NCI-H2171 (cell line): ENCODE results near the gene RAB3C.
A peak's percentile ranks its signal among the peaks of the same experiment; 100 is the strongest.
"Not testable (repeated sequence)": the region's sequence is repeated elsewhere in the genome, so short reads cannot be mapped to it uniquely, and the experiment has no call there.

Experiments
- DNase-seq: peaks from one replicate; lab custom pipeline; 2025; lab: John Stamatoyannopoulos, UW

RAB3C gene, protein sequence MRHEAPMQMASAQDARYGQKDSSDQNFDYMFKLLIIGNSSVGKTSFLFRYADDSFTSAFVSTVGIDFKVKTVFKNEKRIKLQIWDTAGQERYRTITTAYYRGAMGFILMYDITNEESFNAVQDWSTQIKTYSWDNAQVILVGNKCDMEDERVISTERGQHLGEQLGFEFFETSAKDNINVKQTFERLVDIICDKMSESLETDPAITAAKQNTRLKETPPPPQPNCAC

DNA sequence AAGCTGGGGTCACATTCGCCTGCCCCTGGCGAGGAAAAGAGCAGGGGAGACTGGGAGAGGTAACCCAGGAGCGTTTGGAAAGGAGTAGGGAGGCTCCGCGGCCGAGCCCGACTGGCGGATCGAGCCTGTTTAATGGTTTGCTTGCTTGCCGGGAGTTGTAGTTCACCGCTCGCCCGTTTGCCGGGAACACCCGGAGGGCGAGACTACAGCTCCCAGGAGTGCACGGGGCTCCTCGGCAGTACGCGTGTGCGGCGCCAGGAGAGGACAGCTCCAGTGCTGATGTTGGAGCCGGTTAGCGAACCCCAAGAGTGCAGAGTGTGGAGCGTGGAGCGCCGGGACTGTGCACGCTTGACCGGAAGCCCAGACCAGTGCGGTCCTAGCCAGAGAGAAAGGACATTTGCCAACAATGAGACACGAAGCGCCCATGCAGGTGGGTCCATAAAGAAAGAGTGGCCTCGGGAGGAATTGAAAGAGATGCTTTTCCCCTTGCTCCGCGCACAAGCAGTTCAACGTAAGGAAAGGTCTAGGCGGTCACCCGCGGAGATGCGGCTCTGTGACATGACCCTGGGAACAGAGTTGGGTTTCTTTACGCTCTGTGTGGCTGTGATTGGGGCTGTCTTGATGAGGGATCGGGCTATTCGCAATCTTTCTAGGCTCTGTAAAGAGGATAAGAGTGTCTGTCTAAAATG, at the start of gene RAB3C:
TSS of gene RAB3C (plus strand) at position 273 of the 689 bp plus-strand sequence. CDS start at position 407, 134 bp downstream.
- DNase-seq = peak; percentile 75

DNA sequence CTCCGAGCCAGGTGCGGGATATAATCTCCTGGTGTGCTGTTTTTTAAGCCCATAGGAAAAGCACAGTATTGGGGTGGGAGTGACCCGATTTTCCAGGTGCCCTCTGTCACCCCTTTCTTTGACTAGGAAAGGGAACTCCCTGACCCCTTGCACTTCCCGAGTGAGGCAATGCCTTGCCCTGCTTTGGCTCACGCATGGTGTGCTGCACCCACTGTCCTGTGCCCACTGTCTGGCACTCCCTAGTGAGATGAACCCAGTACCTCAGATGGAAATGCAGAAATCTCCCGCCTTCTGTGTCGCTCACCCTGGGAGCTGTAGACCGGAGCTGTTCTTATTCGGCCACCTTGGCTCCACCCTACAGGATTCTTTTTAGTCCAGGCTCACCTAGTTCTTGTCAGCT, 40.9 kb upstream of the RAB3C start:
- DNase-seq = not testable (repeated sequence)

DNA sequence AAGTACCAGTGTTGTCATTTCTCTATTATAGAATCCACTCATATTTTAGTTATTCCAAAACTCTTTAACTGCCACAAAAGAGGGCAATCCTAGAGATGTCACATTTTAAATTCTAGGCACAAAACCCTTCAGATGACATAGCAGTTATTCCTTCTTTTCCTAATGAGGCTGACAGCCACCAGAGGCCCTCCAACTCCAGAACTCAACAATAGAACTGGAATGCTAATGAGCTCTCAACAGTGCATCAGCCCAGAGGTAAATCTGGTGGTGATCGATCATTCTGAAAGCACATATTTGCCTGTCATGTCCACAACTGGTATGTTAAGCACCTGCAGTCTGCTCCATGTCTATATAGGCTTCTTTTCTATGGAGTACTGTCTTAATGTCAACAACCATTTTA, 40.2 kb upstream of the RAB3C start:
- DNase-seq = no peak

DNA sequence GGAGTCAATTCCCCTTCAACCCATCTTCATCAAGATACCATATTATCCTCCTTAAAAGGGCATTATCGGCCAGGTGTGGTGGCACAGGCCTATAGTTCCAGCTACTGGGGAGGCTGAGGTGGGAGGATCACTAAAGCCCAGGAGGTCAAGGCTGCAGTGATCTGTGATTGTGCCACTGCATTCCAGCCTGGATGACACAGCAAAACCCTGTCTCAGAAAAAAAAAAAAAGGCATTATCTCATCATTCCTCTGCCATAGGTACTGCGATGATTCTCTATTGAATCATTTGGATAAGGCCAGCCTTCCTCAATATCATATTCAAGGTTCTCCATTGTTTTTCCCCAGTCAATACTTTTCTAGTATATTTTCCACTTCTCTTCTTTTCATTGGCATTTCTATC, 39.2 kb upstream of the RAB3C start:
- no peak for DNase-seq

DNA sequence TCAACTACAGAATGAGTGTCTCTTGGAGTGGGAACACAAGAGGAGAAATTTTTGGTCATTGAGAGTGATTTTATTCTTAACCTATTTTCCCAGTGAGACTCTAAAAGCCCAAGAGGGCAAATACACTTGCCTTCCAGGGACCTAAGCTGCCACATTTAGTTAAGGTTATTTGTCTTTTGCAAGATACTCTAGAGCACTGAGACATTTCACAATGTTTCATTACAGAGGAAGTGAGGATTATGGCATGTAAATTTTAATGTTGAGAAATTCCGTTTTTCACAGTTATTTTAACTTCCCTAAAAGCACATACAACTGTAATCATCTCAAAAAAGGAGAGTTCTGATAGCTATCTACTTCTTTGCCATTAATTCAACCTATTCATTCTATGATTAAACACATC, 38.7 kb upstream of the RAB3C start:
- no peak for DNase-seq

DNA sequence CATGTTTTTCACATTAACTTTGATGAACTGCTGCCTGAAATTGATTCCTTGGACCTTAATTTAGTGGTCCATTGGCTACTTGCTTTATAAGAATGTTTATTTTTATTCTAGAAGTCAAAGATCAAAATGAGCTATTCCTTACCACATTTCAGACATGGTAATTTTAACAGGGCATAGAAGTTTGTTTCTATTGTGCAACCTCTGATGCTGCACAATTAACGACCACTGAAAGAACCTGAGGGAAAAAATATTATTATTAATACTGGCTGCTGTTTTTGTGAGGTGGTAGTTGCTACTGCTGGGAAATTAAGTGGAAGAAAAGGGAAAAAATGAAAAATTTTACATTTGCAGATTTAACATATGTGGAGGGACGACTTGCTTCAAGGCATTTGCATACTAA, 37.9 kb upstream of the RAB3C start:
- no peak for DNase-seq

DNA sequence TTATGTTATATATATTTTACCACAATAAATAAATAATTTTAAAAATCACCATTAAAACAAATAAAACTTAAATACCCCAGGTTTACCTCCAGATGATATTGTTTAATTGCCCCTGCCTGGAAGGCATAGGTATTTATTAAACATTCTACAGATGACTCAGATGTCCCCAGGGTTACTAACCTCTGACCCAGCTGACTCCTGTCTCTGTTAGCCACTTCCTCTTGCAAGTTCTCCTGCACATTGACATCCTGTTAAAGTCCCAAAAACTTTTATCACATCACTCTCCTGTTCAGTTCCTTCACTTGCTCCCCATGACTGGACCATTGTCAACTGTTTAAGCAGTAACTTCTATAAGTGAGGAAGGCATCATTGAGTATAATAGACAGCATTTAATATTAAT, 37.0 kb upstream of the RAB3C start:
- DNase-seq = no peak

DNA sequence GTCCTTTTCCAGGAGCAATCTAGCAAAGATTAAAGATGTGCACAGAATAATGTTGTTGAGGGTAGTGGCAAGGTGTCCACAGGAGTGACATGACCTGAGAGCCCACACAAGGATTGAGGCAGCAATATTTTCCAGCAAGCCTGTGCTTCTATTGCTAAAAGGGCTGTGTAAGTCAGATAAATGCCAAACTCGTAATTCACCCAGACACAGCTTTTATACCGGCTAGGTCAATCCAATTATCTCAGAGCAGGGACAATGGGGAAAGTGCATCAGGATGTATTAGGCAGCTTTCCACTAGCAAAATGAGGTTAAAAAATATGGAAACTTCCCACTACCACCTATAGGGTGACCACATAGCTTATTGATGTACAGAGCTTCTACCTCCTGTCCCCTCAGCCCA, 34.8 kb upstream of the RAB3C start:
- no peak for DNase-seq

DNA sequence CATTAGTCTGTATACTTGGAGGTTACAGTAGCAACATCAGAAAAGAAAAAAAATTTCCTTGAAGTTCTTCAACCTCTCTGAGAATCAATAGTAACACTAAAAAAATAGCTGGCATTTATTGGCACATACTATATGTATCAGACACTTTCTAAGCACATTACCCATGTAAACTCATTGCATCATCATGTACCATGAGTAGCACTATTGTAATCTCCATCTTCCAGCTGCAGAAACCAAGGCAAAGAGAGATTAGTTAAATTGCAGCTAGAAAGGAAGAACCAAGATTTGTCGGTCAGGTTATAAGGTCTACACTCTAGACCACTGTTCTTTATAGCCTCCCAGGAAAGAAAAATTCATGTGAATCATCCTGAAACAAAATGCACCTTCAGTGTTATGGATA, 31.4 kb upstream of the RAB3C start:
- no peak for DNase-seq

DNA sequence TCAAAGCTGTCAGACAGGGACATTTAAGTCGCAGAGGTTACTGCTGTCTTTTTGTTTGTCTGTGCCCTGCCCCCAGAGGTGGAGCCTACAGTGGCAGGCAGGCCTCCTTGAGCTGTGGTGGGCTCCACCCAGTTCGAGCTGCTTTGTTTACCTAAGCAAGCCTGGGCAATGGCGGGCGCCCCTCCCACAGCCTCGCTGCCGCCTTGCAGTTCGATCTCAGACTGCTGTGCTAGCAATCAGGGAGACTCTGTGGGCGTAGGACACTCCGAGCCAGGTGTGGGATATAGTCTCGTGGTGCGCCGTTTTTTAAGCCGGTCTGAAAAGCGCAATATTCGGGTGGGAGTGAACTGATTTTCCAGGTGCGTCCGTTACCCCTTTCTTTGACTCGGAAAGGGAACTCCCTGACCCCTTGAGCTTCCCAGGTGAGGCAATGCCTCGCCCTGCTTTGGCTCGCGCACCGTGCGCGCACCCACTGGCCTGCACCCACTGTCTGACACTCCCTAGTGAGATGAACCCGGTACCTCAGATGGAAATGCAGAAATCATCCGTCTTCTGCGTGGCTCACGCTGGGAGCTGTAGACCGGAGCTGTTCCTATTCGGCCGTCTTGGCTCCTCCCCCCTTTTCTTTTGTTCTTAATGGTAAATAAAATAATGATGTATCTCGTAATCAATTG, 25.1 kb upstream of the RAB3C start:
- DNase-seq = not testable (repeated sequence)

DNA sequence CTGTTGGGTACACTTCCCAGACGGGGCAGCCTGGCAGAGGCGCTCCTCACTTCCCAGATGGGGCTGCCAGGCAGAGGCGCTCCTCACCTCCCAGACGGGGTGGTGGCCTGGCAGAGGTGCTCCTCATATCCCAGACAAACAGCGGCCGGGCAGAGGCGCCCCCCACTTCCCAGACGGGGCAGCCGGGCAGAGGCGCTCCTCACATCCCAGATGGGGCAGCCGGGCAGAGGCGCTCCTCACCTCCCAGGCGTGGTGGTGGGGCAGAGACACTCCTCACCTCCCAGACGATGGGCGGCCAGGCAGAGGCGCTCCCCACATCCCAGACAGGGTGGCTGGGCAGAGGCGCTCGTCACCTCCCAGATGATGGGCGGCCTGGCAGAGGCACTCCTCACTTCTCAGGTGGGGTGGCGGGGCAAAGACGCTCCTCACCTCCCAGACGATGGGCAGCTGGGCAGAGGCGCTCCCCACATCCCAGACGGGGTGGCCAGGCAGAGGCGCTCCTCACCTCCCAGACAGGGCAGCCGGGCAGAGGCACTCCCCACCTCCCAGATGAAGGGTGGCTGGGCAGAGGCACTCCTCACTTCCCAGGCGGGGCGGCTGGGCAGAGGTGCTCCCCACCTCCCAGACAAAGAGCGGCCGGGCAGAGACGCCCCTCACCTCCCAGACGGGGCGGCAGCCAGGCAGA, 19.7 kb upstream of the RAB3C start:
- not testable (repeated sequence) for DNase-seq

DNA sequence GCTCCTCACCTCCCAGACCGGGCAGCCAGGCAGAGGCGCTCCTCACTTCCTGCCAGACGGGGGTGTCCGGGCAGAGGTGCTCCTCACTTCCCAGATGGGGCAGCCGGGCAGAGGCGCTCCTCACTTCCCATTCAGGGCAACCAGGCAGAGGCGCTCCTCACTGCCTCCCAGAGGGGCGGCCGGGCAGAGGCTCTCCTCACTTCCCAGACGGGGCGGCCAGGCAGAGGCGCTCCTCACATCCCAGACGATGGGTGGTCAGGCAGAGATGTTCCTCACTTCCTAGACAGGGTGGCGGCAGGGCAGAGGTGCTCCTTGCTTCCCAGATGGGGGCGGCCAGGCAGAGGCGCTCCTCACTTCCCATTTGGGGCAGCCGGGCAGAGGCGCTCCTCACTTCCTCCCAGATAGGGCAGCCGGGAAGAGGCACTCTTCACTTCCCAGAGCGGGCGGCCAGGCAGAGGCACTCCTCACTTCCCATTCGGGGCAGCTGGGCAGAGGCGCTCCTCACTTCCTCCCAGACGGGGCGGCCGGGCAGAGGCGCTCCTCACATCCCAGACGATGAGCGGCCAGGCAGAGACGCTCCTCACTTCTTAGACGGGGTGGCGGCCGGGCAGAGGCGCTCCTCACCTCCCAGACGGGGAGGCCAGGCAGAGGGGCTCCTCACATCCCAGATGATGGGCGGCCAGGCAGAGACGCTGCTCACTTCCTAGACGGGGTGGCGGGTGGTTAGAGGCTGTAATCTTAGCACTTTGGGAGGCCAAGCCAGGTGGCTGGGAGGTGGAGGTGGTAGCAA, 18.6 kb upstream of the RAB3C start:
- not testable (repeated sequence) for DNase-seq

DNA sequence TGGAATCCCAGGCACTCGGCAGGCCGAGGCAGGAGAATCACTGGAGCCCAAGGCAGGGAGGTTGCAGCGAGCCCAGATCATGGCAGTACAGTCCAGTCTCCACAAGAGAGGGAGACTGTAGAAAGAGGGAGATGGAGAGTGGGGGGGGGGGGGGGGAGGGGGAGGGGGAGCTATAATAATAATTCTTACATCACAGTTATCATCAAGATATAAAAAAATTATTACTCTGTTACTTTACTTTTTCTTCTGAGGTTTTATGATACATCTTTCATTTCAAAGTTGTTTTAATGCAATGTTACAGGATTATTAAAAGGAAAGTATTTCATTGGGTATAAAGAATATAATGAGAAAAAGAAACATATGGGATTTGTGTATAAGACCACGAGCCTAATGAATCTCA, 17.8 kb upstream of the RAB3C start:
- DNase-seq = no peak

DNA sequence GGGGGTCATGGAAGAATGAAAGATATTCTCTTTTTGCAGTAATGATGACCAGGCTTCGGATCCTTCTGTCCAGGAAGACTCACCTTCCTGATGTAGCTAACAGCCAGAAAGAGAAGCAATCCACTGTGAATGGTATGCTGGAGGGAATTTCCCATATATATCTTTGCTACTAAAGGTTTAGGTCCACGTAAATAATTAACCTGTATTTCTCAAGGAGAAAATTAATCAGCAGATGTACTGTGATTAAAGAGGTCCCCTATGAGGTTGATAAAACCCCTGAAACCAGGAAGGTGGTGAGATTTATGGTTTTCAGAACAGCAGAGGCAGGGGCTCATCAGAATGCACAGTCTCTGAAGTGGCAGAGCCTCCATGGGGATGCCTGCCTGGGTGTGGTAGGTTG, 11.4 kb upstream of the RAB3C start:
- no peak for DNase-seq

DNA sequence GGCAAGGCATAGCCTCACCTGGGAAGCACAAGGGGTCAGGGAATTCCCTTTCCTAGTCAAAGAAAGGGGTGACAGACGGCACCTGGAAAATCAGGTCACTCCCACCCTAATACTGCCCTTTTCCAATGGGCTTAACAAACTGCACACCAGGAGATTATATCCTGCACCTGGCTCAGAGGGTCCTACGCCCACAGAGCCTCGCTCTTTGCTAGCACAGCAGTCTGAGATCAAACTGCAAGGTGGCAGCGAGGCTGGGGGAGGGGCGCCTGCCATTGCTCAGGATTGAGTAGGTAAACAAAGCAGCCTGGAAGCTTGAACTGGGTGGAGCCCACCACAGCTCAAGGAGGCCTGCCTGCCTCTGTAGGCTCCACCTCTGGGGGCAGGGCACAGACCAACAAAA, 9.9 kb upstream of the RAB3C start:
- DNase-seq = not testable (repeated sequence)

DNA sequence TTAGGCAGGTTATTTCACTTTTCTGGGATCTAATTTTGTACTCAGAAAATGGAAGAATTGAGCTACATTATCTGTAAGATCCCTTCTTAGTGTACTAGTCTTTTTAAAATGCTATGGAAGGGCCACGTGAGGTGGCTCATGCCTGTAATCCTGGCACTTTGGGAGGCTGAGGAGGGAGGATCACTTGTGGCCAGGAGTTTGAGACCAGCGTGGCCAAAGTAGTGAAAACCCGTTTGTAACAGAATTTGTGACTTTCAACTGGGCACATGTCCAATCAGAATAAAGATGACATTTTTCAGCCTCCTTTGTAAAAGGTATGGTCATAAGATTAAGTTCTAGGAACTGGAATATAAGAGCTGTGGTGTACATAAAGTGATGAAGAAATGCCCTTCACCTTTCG, 3.1 kb upstream of the RAB3C start:
- no peak for DNase-seq

DNA sequence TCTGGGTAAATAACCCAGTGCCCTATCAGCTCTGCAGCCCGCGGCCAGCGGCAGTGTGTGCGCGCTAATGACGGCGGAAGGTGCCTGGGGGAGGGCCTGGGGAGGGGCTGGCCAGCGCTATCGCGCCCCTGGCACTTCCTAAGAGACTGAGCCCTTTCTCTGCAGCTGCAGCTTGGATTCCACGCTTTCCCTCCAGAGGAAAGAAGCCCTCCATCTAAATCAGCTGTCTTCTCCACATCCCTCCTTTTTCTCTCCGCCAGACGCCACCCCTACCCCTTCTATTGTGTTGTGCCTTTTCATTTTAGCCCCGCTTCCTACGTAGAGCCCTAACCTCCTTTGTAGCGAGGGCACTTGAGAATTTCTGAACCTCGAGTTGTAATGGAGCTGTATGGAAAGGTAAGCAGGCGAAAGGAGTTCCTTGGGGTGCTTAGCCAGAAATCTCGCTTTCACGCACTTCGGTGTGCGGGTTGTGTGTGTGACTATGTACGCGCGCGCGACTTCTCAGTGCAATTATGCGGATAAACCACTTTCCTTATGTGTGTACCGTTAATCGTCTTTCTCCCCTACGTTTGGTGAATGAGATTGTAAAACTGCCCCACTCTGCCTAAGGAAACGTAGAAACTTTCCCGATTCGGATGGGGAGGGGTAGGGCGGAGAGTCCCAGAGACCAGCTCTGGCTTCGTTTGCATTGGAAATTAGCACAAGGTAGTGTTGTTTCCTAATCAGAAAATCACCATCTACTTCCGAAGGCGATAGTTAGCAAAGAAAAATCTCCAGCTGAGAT, 664 bp upstream of the RAB3C start:
- DNase-seq = peak; percentile 12

DNA sequence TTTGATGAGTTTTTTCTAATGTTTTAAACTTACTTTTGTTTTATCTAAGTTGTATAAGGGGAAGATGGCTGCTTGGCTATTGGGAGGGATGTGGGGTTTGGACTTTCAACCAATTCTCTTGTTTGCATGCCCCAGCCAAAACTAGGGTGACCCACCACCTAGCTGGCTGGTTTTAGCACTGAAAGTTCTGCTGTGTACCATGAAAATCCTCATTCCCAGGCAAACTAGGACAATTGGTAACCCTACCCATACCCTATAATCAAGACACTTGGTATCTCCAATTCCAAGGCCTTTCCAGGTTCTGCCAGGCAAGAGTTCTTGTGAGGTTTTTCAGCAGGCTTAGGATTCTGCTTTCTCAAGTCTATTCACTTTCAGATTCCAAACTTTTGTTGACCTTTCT, 13.1 kb downstream of the RAB3C start:
- no peak for DNase-seq

DNA sequence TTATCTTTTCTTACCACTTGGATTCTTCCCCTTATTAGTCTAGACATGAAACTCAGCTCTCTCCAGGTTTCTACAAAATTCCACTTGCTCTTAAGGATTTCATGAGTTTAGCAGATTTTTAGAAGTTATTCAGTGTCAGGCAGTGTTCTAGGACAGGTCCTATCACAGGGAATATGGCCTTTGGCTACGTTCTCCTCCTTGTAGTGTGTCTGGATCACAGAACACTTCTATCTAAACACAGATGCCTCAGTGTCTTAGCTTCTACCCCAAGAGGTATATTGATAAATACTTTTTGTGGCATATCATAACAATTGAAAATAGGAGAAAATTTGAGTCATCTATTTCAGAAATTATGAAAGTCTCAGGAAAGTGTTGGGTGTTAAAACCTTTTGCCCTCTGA, 15.6 kb downstream of the RAB3C start:
- DNase-seq = no peak

DNA sequence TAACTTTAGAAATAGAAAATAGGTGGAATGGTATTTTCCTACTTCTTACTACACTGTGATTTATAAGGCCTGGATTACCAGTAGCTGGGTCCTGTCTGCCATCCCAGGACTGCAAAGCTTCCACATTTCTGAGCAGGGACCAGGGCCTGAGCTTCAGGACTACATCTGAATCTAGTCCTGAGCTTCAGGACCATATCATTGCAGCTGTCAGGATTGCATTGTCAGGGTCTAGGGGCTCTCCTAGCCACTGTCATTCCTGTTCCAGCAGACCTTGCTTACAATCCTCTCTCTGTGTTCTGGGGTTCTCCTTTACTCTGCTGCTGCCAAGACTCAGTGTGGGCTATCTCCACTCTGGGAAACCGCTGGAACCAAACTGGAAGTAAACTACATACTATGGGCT, 16.3 kb downstream of the RAB3C start:
- no peak for DNase-seq

DNA sequence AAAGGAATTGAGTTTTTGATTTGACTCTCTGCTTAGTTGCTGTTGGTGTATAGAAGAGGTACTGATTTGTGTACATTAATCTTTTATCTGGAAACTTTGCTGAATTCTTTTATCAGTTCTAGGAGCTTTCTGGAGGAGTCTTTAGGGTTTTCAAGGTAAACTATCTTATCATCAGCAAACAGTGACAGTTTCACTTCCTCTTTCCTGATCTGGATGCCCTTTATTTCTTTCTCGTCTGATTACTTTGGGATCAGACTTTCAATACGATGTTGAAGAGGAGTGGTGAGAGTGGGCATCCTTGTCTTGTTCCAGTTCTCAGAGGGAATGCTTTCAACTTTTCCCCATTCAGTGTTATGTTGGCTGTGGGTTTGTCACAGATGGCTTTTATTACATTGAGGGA, 17.7 kb downstream of the RAB3C start:
- DNase-seq = not testable (repeated sequence)
